Activated CD4-positive, alpha-beta T cell treated with anti-CD3 and anti-CD28 coated beads, Interleukin-2, Interleukin-6, amounts not matched to agents 100 ng/mL and 50 ng/mL, durations not matched to agents 16 hours and 8 hours (primary cell): Measurements from ENCODE around the gene TBC1D10B.

ENCODE experiments used
- DNase-seq: peaks from one replicate; pipeline ENCODE4 v3.0.0-alpha.2; 2020

Gene TBC1D10B

GRCh38 chr16:30370456-30371247 lies at the start of gene TBC1D10B:
TBC1D10B (minus strand) TSS chr16:30370494; CDS start chr16:30370183, 311 bp downstream.
- DNase-seq: peak; percentile 100

- DNase-seq: no peak
These were observed 48.3 kb upstream of the TBC1D10B start for GRCh38 chr16:30418350-30419181.

GRCh38 chr16:30417529-30418349 lies 47.4 kb upstream of the TBC1D10B start:
- DNase-seq: peak; percentile 95

- no peak for DNase-seq
These were observed 46.6 kb upstream of the TBC1D10B start for GRCh38 chr16:30416624-30417528.

GRCh38 chr16:30416047-30416603 lies 45.8 kb upstream of the TBC1D10B start:
- DNase-seq: no peak

- DNase-seq: no peak
These were observed 43.9 kb upstream of the TBC1D10B start for GRCh38 chr16:30414159-30414558.

GRCh38 chr16:30413112-30413806 lies 43.0 kb upstream of the TBC1D10B start:
- DNase-seq: no peak

- DNase-seq: peak; percentile 95
These were observed 39.1 kb upstream of the TBC1D10B start for GRCh38 chr16:30409125-30410060.

GRCh38 chr16:30407804-30408534 lies 37.7 kb upstream of the TBC1D10B start:
- no peak for DNase-seq

GRCh38 chr16:30407102-30407803 lies 37.0 kb upstream of the TBC1D10B start, which contains the start of gene ZNF771:
ZNF771 (plus strand) TSS chr16:30407606; CDS start chr16:30408054, 448 bp downstream.
- peak; percentile 97 for DNase-seq

GRCh38 chr16:30406795-30407101 lies 36.5 kb upstream of the TBC1D10B start:
- DNase-seq: peak; percentile 33

GRCh38 chr16:30401768-30402425 lies 31.6 kb upstream of the TBC1D10B start:
- DNase-seq: no peak

- no peak for DNase-seq
These were observed 29.3 kb upstream of the TBC1D10B start for GRCh38 chr16:30399435-30400186.

- no peak for DNase-seq
These were observed 28.6 kb upstream of the TBC1D10B start for GRCh38 chr16:30398661-30399434.

GRCh38 chr16:30397776-30398660 lies 27.7 kb upstream of the TBC1D10B start:
- no peak for DNase-seq
